ENCODE data around the gene EXTL2. TPM values are rescaled to one million over a fixed set of nuclear protein-coding genes. Genes with fewer than 3 reads are reported as not detected.
"Not testable (repeated sequence)": the region's sequence is repeated elsewhere in the genome, so short reads cannot be mapped to it uniquely, and the experiment has no call there.

The EXTL2 gene
- total RNA-seq, 2 donors from 2014 or later: 9.6 to 14.5 TPM

GRCh38 chr1:100847361-100848082 is 47.1 kb downstream of the EXTL2 start:
- Histone ChIP-seq H3K9me3 (no peaks in the 10 kb centered on the region), H3K4me3 (peak overlapping the region; percentile 54), H3K36me3 (no peaks in the 10 kb centered on the region), H3K4me1 (ENCODE audit: control insufficient read depth in 1 of 2, low read depth in 2 of 2) (peaks cover 0 to 11% of the 10 kb centered on the region in 2 donors), H3K27me3 (replicated peaks; ENCODE audit: insufficient read depth) (no peaks in the 10 kb centered on the region), H3K27ac (no peak overlapping the region)
- ATAC-seq (ENCODE audit: insufficient number of reproducible peaks, low FRiP score, low read depth) (peak; percentile 55), DNase-seq (ENCODE audit: low spot score) (no peak)
- TF ChIP-seq CTCF (IDR thresholded peaks at IDR 0.05): no peak

- H3K36me3 ChIP-seq; H3K27me3 ChIP-seq (replicated peaks; ENCODE audit: insufficient read depth); H3K4me1 ChIP-seq (ENCODE audit: control insufficient read depth in 1 of 2, low read depth in 2 of 2); H3K4me3 ChIP-seq; H3K27ac ChIP-seq; ATAC-seq (ENCODE audit: insufficient number of reproducible peaks, low FRiP score, low read depth); DNase-seq (ENCODE audit: low spot score); H3K9me3 ChIP-seq: not testable (repeated sequence)
Measured at GRCh38 chr1:100843160-100843559, 51.5 kb downstream of the EXTL2 start.

GRCh38 chr1:100835866-100836842 is 58.5 kb downstream of the EXTL2 start:
- no peak overlapping the region for H3K27ac ChIP-seq
- H3K4me1 ChIP-seq (ENCODE audit: control insufficient read depth in 1 of 2, low read depth in 2 of 2): no peaks in the 10 kb centered on the region
- H3K27me3 ChIP-seq (replicated peaks; ENCODE audit: insufficient read depth): no peaks in the 10 kb centered on the region
- no peaks in the 10 kb centered on the region for H3K36me3 ChIP-seq
- no peak for ATAC-seq (ENCODE audit: insufficient number of reproducible peaks, low FRiP score, low read depth)
- H3K9me3 ChIP-seq: no peaks in the 10 kb centered on the region
- no peak for TF ChIP-seq CTCF (IDR thresholded peaks at IDR 0.05)
- no peak overlapping the region for H3K4me3 ChIP-seq
- DNase-seq (ENCODE audit: low spot score): no peak

GRCh38 chr1:100834777-100835660 is 59.6 kb downstream of the EXTL2 start:
- no peak for TF ChIP-seq CTCF (IDR thresholded peaks at IDR 0.05)
- Histone ChIP-seq H3K4me1 (ENCODE audit: control insufficient read depth in 1 of 2, low read depth in 2 of 2) (no peaks in the 10 kb centered on the region), H3K27ac (no peak overlapping the region), H3K4me3 (no peak overlapping the region), H3K27me3 (replicated peaks; ENCODE audit: insufficient read depth) (no peaks in the 10 kb centered on the region), H3K9me3 (no peaks in the 10 kb centered on the region), H3K36me3 (no peaks in the 10 kb centered on the region)
- ATAC-seq (ENCODE audit: insufficient number of reproducible peaks, low FRiP score, low read depth) (no peak), DNase-seq (ENCODE audit: low spot score) (no peak)

- ATAC-seq (ENCODE audit: insufficient number of reproducible peaks, low FRiP score, low read depth) (no peak), DNase-seq (ENCODE audit: low spot score) (no peak)
- no peak for TF ChIP-seq CTCF (IDR thresholded peaks at IDR 0.05)
- H3K9me3 ChIP-seq: no peaks in the 10 kb centered on the region
- H3K36me3 ChIP-seq: no peaks in the 10 kb centered on the region
- H3K4me3 ChIP-seq: no peak overlapping the region
- no peaks in the 10 kb centered on the region for H3K27me3 ChIP-seq (replicated peaks; ENCODE audit: insufficient read depth)
- no peak overlapping the region for H3K27ac ChIP-seq
- H3K4me1 ChIP-seq (ENCODE audit: control insufficient read depth in 1 of 2, low read depth in 2 of 2): no peaks in the 10 kb centered on the region
Measured at GRCh38 chr1:100832694-100833428, 61.8 kb downstream of the EXTL2 start.

GRCh38 chr1:100825666-100826065 is 69.0 kb downstream of the EXTL2 start:
- not testable (repeated sequence) for H3K4me1 ChIP-seq (ENCODE audit: control insufficient read depth in 1 of 2, low read depth in 2 of 2); H3K4me3 ChIP-seq; H3K27me3 ChIP-seq (replicated peaks; ENCODE audit: insufficient read depth); H3K27ac ChIP-seq; H3K36me3 ChIP-seq; DNase-seq (ENCODE audit: low spot score); ATAC-seq (ENCODE audit: insufficient number of reproducible peaks, low FRiP score, low read depth); H3K9me3 ChIP-seq
